H9 (cell line): ENCODE measurements around the gene CHRM4. TPM values are rescaled to one million over a fixed set of nuclear protein-coding genes. Genes with fewer than 3 reads are reported as not detected.

ENCODE experiments used
- DNase-seq: peaks from one replicate; pipeline ENCODE4 v3.0.0-alpha.2; 2017
- H2AFZ ChIP-seq: one replicate; pipeline ENCODE4 v1.6.1; 2013; ENCODE audit warnings: mild to moderate bottlenecking, low read length, control low read depth, moderate library complexity
- H2AK5ac ChIP-seq: 2 replicates; pipeline ENCODE4 v1.6.1; 2013; ENCODE audit warnings: low read length, control low read depth, mixed read lengths; ENCODE audit not compliant: insufficient read length
- H2BK120ac ChIP-seq: one replicate; pipeline ENCODE4 v1.6.1; 2013; ENCODE audit warnings: low read depth, mild to moderate bottlenecking, low read length, control low read depth, inconsistent platforms; ENCODE audit not compliant: poor library complexity, severe bottlenecking
- H2BK12ac ChIP-seq: 2 replicates; pipeline ENCODE4 v1.6.1; 2013; ENCODE audit warnings: low read length, control low read depth, mixed read lengths, low read depth; ENCODE audit not compliant: insufficient read length
- H2BK15ac ChIP-seq: 2 replicates; pipeline ENCODE4 v1.6.1; 2013; ENCODE audit warnings: low read depth, low read length, control low read depth
- H2BK20ac ChIP-seq: one replicate; pipeline ENCODE4 v1.6.1; 2013; ENCODE audit warnings: low read depth, mild to moderate bottlenecking, low read length, control low read depth, inconsistent platforms; ENCODE audit not compliant: poor library complexity, severe bottlenecking
- H2BK5ac ChIP-seq: 2 replicates; pipeline ENCODE4 v1.6.1; 2013; ENCODE audit warnings: low read length, control low read depth, mixed read lengths; ENCODE audit not compliant: insufficient read length
- H3K14ac ChIP-seq: 2 replicates; pipeline ENCODE4 v1.6.1; 2013; ENCODE audit warnings: low read length, control low read depth; ENCODE audit not compliant: insufficient read depth
- H3K18ac ChIP-seq: 2 replicates; pipeline ENCODE4 v1.6.1; 2013; ENCODE audit warnings: low read depth, mild to moderate bottlenecking, mixed read lengths, low read length, control low read depth; ENCODE audit not compliant: insufficient read length
- H3K23ac ChIP-seq: 2 replicates; pipeline ENCODE4 v1.6.1; 2013; ENCODE audit warnings: low read length, control low read depth, mixed read lengths, low read depth; ENCODE audit not compliant: insufficient read length
- H3K23me2 ChIP-seq: 2 replicates; pipeline ENCODE4 v1.6.1; 2013; ENCODE audit warnings: low read depth, mild to moderate bottlenecking, mixed read lengths, low read length, control low read depth; ENCODE audit not compliant: insufficient read length, poor library complexity, severe bottlenecking
- H3K27ac ChIP-seq: 2 replicates; pipeline ENCODE4 v1.5.1; 2013; ENCODE audit warnings: low read length, control low read depth, mixed read lengths, low read depth; ENCODE audit not compliant: insufficient read length
- H3K27me3 ChIP-seq: 2 replicates; pipeline ENCODE4 v1.6.1; 2013; ENCODE audit warnings: low read length, control low read depth, inconsistent platforms; ENCODE audit not compliant: insufficient read depth
- H3K4ac ChIP-seq: 2 replicates; pipeline ENCODE4 v1.6.1; 2013; ENCODE audit warnings: low read depth, mild to moderate bottlenecking, control low read depth, inconsistent platforms, low read length, moderate library complexity
- H3K4me1 ChIP-seq: 2 replicates; pipeline ENCODE4 v1.6.1; 2013; ENCODE audit warnings: low read length, control low read depth, inconsistent platforms; ENCODE audit not compliant: insufficient read depth
- H3K4me2 ChIP-seq: 2 replicates; pipeline ENCODE4 v1.6.1; 2013; ENCODE audit warnings: low read length, control low read depth, mixed read lengths; ENCODE audit not compliant: insufficient read length, insufficient read depth
- H3K56ac ChIP-seq: 2 replicates; pipeline ENCODE4 v1.6.1; 2013; ENCODE audit warnings: low read depth, mild to moderate bottlenecking, mixed read lengths, low read length, control low read depth; ENCODE audit not compliant: insufficient read length
- H3K79me1 ChIP-seq: 2 replicates; pipeline ENCODE4 v1.6.1; 2013; ENCODE audit warnings: low read depth, mild to moderate bottlenecking, moderate library complexity, low read length, control low read depth, inconsistent platforms; ENCODE audit not compliant: insufficient read depth, poor library complexity, severe bottlenecking
- H3K79me2 ChIP-seq: 2 replicates; pipeline ENCODE4 v1.6.1; 2013; ENCODE audit warnings: low read length, control low read depth, inconsistent platforms; ENCODE audit not compliant: insufficient read depth
- H3K9ac ChIP-seq: 2 replicates; pipeline ENCODE4 v1.6.1; 2013; ENCODE audit warnings: low read length, control low read depth, mixed read lengths; ENCODE audit not compliant: insufficient read length; ENCODE audit errors: extremely low read depth
- H3K9me3 ChIP-seq: one replicate; pipeline ENCODE4 v1.6.1; 2013; ENCODE audit warnings: low read depth, low read length, inconsistent platforms; ENCODE audit not compliant: control insufficient read depth
- H3T11ph ChIP-seq: one replicate; pipeline ENCODE4 v1.6.1; 2013; ENCODE audit warnings: mild to moderate bottlenecking, low read length, control low read depth, inconsistent platforms
- H4K20me1 ChIP-seq: one replicate; pipeline ENCODE4 v1.6.1; 2013; ENCODE audit not compliant: control insufficient read depth, insufficient read length, insufficient read depth
- H4K5ac ChIP-seq: 2 replicates; pipeline ENCODE4 v1.6.1; 2013; ENCODE audit warnings: low read depth, mild to moderate bottlenecking, mixed read lengths, low read length, control low read depth; ENCODE audit not compliant: insufficient read length
- H4K8ac ChIP-seq: replicated peaks from 2 replicates; pipeline ENCODE4 v1.6.1; 2013; ENCODE audit warnings: low read length, control low read depth, mixed read lengths, low read depth; ENCODE audit not compliant: insufficient read length
- H4K91ac ChIP-seq: 2 replicates; pipeline ENCODE4 v1.6.1; 2013; ENCODE audit warnings: low read depth, mild to moderate bottlenecking, moderate library complexity, mixed read lengths, low read length, control low read depth; ENCODE audit not compliant: insufficient read length
- H3K27ac Mint-ChIP-seq, 3 experiments: 2 replicates in 2 of 3; 3 replicates in 1 of 3; pipeline ENCODE4 v1.8.0; 2020 to 2021; ENCODE audit warnings: mixed read lengths in 3 of 3, mild to moderate bottlenecking in 1 of 3, moderate library complexity in 1 of 3
- H3K27me3 Mint-ChIP-seq: 2 replicates; pipeline ENCODE4 v1.8.0; 2021; ENCODE audit warnings: low read depth, mild to moderate bottlenecking, moderate library complexity, mixed read lengths
- H3K36me3 Mint-ChIP-seq, 3 experiments: 2 replicates in 2 of 3; 3 replicates in 1 of 3; pipeline ENCODE4 v1.8.0; 2020 to 2021; ENCODE audit warnings: low read depth in 3 of 3, mixed read lengths in 3 of 3; ENCODE audit not compliant: insufficient read depth in 1 of 3
- H3K4me1 Mint-ChIP-seq, 2 experiments: 2 replicates each; pipeline ENCODE4 v1.8.0; 2020; ENCODE audit warnings: mixed read lengths in 2 of 2
- H3K4me3 Mint-ChIP-seq, 2 experiments: 2 replicates in 1 of 2; 3 replicates in 1 of 2; pipeline ENCODE4 v1.8.0; 2020 to 2021; ENCODE audit warnings: mild to moderate bottlenecking in 2 of 2, mixed read lengths in 2 of 2, moderate library complexity in 1 of 2
- H3K9me3 Mint-ChIP-seq, 2 experiments: 2 replicates in 1 of 2; 3 replicates in 1 of 2; pipeline ENCODE4 v1.8.0; 2020; ENCODE audit warnings: mild to moderate bottlenecking in 2 of 2, mixed read lengths in 2 of 2, moderate library complexity in 1 of 2
- CTCF ChIP-seq: fragments of 200-600 bp; sonication (generic); conservative IDR thresholded peaks from 3 replicates; pipeline ENCODE4 v1.8.0; 2021; ENCODE audit warnings: antibody characterized with exemption, mild to moderate bottlenecking
- WGBS: extraction: QIAGEN DNeasy Blood & Tissue Kit; methylation state at CpG from one replicate; pipeline ENCODE4 v1.1.7; 2013; ENCODE audit warnings: missing lambda C conversion rate, low lambda C conversion rate, mixed read lengths; ENCODE audit not compliant: insufficient read length; ENCODE audit errors: extremely low coverage; 5-methylcytosine and 5-hydroxymethylcytosine counted together
- total RNA-seq: library from RNA; stranded (reverse); gene quantifications from 2 replicates; pipeline ENCODE4 v1.2.1, GENCODE V29; 2021

The CHRM4 gene
- total RNA-seq, 1 experiment from 2014 or later, result 1.0 TPM

GRCh38 chr11:46362156-46363030, 29.2 kb downstream of the CHRM4 start:
- no peak overlapping the region for H3K56ac ChIP-seq
- DNase-seq, result no peak
- H4K20me1 ChIP-seq, result no peaks in the 10 kb centered on the region
- H2BK20ac ChIP-seq, result no peak overlapping the region
- H3K4ac ChIP-seq, result no peak overlapping the region
- no peak overlapping the region for H4K8ac ChIP-seq
- no CpG with 5 or more reads among the region's 20 CpGs for WGBS
- Mint-ChIP-seq H3K27me3 (no peaks in the 10 kb centered on the region), H3K4me3 (peak overlapping the region in 1 of 2 experiments; percentile 8; a peak in 2 of 5 replicates), H3K27ac (peak overlapping the region; percentile 29 to 84 (median 64); a peak in 5 of 7 replicates), H3K36me3 (peaks cover 0 to 2% (median 0%) of the 10 kb centered on the region in 3 experiments; a peak in 4 of 7 replicates), H3K4me1 (peaks cover 27 to 45% of the 10 kb centered on the region in 2 experiments), H3K9me3 (no peaks in the 10 kb centered on the region)
- H4K5ac ChIP-seq, result no peak overlapping the region
- no peaks in the 10 kb centered on the region; the same call in 1 of the 2 replicates for H3K4me1 ChIP-seq
- no peak overlapping the region for H2BK120ac ChIP-seq
- no peak overlapping the region for H3T11ph ChIP-seq
- H3K9ac ChIP-seq, result no peak overlapping the region
- H3K9me3 ChIP-seq, result no peaks in the 10 kb centered on the region
- no peaks in the 10 kb centered on the region; the same call in 1 of the 2 replicates for H3K79me2 ChIP-seq
- no peak overlapping the region for H2BK5ac ChIP-seq
- TF ChIP-seq CTCF, result no peak
- no peak overlapping the region for H2BK15ac ChIP-seq
- H3K4me2 ChIP-seq, result no peak overlapping the region
- H3K27me3 ChIP-seq, result no peaks in the 10 kb centered on the region
- H3K23me2 ChIP-seq, result no peaks in the 10 kb centered on the region
- H2AK5ac ChIP-seq, result no peak overlapping the region
- H3K14ac ChIP-seq, result no peak overlapping the region; the same call in 1 of the 2 replicates
- no peak overlapping the region for H3K18ac ChIP-seq
- no peak overlapping the region for H3K23ac ChIP-seq
- H2BK12ac ChIP-seq, result no peak overlapping the region
- no peak overlapping the region for H3K27ac ChIP-seq
- H2AFZ ChIP-seq, result no peak overlapping the region
- peaks cover 2% of the 10 kb centered on the region for H3K79me1 ChIP-seq
- H4K91ac ChIP-seq, result no peak overlapping the region
